ENCODE measurements around the gene SOX9.

DNA sequence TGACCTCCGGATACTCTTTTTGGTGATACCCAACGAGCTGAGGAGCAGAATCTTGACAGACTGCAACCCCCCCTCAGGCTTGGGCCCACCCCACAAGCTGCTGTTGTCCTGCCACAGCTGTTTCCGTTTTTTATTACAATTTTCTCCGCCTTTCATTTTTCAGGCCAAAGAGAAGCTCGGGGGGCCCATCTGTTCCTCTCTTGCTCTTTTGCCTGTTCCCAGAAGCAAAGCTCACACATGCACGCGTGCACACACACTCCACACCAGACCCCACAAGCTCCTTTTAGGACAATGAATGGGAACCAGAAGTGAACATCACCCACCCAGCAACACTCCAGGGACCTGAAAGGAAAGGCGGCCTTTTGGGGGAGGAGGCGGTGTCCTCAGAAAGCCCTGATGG, 16.3 kb downstream of the SOX9 start:
- TF ChIP-seq, protein P1, sequence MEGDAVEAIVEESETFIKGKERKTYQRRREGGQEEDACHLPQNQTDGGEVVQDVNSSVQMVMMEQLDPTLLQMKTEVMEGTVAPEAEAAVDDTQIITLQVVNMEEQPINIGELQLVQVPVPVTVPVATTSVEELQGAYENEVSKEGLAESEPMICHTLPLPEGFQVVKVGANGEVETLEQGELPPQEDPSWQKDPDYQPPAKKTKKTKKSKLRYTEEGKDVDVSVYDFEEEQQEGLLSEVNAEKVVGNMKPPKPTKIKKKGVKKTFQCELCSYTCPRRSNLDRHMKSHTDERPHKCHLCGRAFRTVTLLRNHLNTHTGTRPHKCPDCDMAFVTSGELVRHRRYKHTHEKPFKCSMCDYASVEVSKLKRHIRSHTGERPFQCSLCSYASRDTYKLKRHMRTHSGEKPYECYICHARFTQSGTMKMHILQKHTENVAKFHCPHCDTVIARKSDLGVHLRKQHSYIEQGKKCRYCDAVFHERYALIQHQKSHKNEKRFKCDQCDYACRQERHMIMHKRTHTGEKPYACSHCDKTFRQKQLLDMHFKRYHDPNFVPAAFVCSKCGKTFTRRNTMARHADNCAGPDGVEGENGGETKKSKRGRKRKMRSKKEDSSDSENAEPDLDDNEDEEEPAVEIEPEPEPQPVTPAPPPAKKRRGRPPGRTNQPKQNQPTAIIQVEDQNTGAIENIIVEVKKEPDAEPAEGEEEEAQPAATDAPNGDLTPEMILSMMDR (optimal IDR thresholded peaks at IDR 0.05 in 1 of 3, IDR thresholded peaks at IDR 0.05 in 1 of 3, conservative IDR thresholded peaks at IDR 0.05 in 1 of 3; ENCODE audit: extremely low read depth in 1 of 3, insufficient read depth in 2 of 3, low read length in 3 of 3) = no peak
- no peak for TF ChIP-seq EZH2 (IDR thresholded peaks at IDR 0.05; ENCODE audit: low read length)

All from keratinocyte (primary cell).